ENCODE measurements around the gene ADCY2. TPM values are rescaled to one million over a fixed set of nuclear protein-coding genes. Genes with fewer than 3 reads are reported as not detected.

Gene ADCY2
- total RNA-seq, 1 donor from 2014 or later = 1.5 TPM

- no peak overlapping the region for H3K27ac Mint-ChIP-seq (ENCODE audit: unreplicated experiment)
- H3K36me3 Mint-ChIP-seq (ENCODE audit: low read depth, unreplicated experiment) = peaks cover 6% of the 10 kb centered on the region
- no peak overlapping the region for H3K4me3 Mint-ChIP-seq (ENCODE audit: unreplicated experiment)
- DNase-seq (ENCODE audit: low spot score) = no peak
- TF ChIP-seq CTCF (IDR thresholded peaks at IDR 0.05; ENCODE audit: unreplicated experiment) = no peak
- H3K9me3 Mint-ChIP-seq (ENCODE audit: unreplicated experiment) = no peaks in the 10 kb centered on the region
- no peaks in the 10 kb centered on the region for H3K4me1 Mint-ChIP-seq (ENCODE audit: unreplicated experiment)
- peaks cover 5% of the 10 kb centered on the region for H3K27me3 Mint-ChIP-seq (ENCODE audit: unreplicated experiment)
Observed at GRCh38 chr5:7488734-7489133, 92.8 kb downstream of the ADCY2 start.

GRCh38 chr5:7492371-7492770 is 96.4 kb downstream of the ADCY2 start:
- no peak for TF ChIP-seq CTCF (IDR thresholded peaks at IDR 0.05; ENCODE audit: unreplicated experiment)
- Mint-ChIP-seq H3K27me3 (ENCODE audit: unreplicated experiment) (peaks cover 5% of the 10 kb centered on the region), H3K4me3 (ENCODE audit: unreplicated experiment) (no peak overlapping the region), H3K9me3 (ENCODE audit: unreplicated experiment) (no peaks in the 10 kb centered on the region), H3K4me1 (ENCODE audit: unreplicated experiment) (no peaks in the 10 kb centered on the region), H3K27ac (ENCODE audit: unreplicated experiment) (no peak overlapping the region), H3K36me3 (ENCODE audit: low read depth, unreplicated experiment) (peaks cover 6% of the 10 kb centered on the region)
- no peak for DNase-seq (ENCODE audit: low spot score)

- Mint-ChIP-seq H3K4me3 (ENCODE audit: unreplicated experiment) (no peak overlapping the region), H3K4me1 (ENCODE audit: unreplicated experiment) (no peaks in the 10 kb centered on the region), H3K27me3 (ENCODE audit: unreplicated experiment) (peaks cover 4% of the 10 kb centered on the region), H3K36me3 (ENCODE audit: low read depth, unreplicated experiment) (peaks cover 6% of the 10 kb centered on the region), H3K9me3 (ENCODE audit: unreplicated experiment) (no peaks in the 10 kb centered on the region), H3K27ac (ENCODE audit: unreplicated experiment) (no peak overlapping the region)
- DNase-seq (ENCODE audit: low spot score) = no peak
- no peak for TF ChIP-seq CTCF (IDR thresholded peaks at IDR 0.05; ENCODE audit: unreplicated experiment)
Observed at GRCh38 chr5:7493081-7493480, 97.1 kb downstream of the ADCY2 start.

GRCh38 chr5:7493622-7494021 is 97.7 kb downstream of the ADCY2 start:
- peaks cover 2% of the 10 kb centered on the region for H3K27me3 Mint-ChIP-seq (ENCODE audit: unreplicated experiment)
- H3K4me1 Mint-ChIP-seq (ENCODE audit: unreplicated experiment) = no peaks in the 10 kb centered on the region
- H3K4me3 Mint-ChIP-seq (ENCODE audit: unreplicated experiment) = no peak overlapping the region
- H3K27ac Mint-ChIP-seq (ENCODE audit: unreplicated experiment) = no peak overlapping the region
- DNase-seq (ENCODE audit: low spot score) = no peak
- no peaks in the 10 kb centered on the region for H3K9me3 Mint-ChIP-seq (ENCODE audit: unreplicated experiment)
- no peak for TF ChIP-seq CTCF (IDR thresholded peaks at IDR 0.05; ENCODE audit: unreplicated experiment)
- peaks cover 6% of the 10 kb centered on the region for H3K36me3 Mint-ChIP-seq (ENCODE audit: low read depth, unreplicated experiment)

GRCh38 chr5:7494481-7495130 is 98.7 kb downstream of the ADCY2 start:
- Mint-ChIP-seq H3K27ac (ENCODE audit: unreplicated experiment) (no peak overlapping the region), H3K4me1 (ENCODE audit: unreplicated experiment) (no peaks in the 10 kb centered on the region), H3K4me3 (ENCODE audit: unreplicated experiment) (no peak overlapping the region), H3K36me3 (ENCODE audit: low read depth, unreplicated experiment) (peaks cover 3% of the 10 kb centered on the region), H3K27me3 (ENCODE audit: unreplicated experiment) (peaks cover 2% of the 10 kb centered on the region), H3K9me3 (ENCODE audit: unreplicated experiment) (no peaks in the 10 kb centered on the region)
- DNase-seq (ENCODE audit: low spot score) = no peak
- TF ChIP-seq CTCF (IDR thresholded peaks at IDR 0.05; ENCODE audit: unreplicated experiment) = no peak

Measured in endothelial cell (in vitro differentiated cells).